Glomerular endothelial cell (primary cell): ENCODE measurements around the gene CTAG2. TPM values are rescaled to one million over a fixed set of nuclear protein-coding genes. Genes with fewer than 3 reads are reported as not detected.
"Not testable (repeated sequence)": the region's sequence is repeated elsewhere in the genome, so short reads cannot be mapped to it uniquely, and the experiment has no call there.

Source experiments
- DNase-seq: peaks from one replicate; pipeline ENCODE4 v3.0.0-alpha.2; 2011; ENCODE audit warnings: low read depth, low spot score; ENCODE audit errors: extremely low read depth
- total RNA-seq: library from RNA; depleted of rRNA; stranded (reverse); fragments of >200 nt; gene quantifications from 2 replicates; pipeline ENCODE4 v1.2.3, GENCODE V29; 2015

Gene CTAG2
- total RNA-seq, 1 donor from 2014 or later: not detected

DNA sequence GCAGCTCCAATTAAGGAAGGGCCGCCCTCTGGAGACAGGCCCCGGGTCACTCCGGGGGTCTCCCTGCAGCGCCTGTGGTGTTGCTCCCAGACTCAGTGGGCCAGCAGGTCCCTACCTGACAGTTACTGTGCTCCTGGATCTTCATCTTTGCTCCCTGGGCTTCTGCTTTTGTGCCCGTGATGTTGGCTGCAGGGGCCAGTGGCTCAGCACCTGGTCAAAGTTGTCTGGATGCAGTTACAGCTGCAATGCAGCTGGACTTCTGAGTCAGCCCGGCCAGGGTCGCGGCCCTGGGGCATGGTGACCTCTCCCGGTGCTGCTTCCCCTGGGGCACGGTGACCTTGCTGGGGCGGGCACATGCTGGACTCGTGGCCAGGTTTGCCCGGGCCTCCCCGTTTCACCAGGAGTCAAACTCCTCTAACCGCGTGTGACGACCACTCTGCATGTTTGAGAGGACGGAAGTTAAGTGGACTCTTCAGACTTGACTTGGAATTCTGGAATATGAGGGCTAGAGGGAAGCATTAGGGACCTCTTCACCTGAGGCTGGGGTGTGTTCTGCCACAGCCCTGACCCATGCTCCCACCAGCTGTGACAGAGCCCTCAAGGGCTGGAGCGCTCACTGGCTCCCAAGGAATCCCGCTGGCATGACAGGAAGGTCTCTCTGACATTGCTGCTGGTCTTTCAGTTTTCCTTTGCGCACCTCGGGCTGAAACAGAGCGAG is 3.7 kb downstream of the CTAG2 start:
- DNase-seq: no peak

DNA sequence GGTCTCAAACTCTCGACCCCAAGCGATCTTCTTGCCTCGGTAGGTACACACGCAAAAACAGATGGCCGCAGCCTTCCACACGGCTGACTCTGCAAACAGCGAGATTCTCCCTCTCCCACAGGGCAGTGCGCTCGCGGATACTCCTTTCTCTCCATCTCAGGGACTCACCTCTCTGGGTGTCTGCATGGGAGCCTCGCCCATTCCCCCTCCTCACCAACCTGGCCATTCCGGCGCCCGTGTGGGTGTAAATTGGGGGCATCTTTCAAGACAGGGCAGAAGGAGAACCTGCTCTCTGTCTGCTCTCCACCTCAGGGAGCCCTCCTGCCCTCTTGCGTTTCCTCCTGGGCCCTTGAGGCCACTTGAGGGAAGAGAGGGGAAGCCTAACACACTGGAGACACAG is 4.4 kb downstream of the CTAG2 start:
- DNase-seq: no peak

GRCh38 chrX:154645745-154646378 is 7.5 kb downstream of the CTAG2 start:
- DNase-seq: not testable (repeated sequence)

DNA sequence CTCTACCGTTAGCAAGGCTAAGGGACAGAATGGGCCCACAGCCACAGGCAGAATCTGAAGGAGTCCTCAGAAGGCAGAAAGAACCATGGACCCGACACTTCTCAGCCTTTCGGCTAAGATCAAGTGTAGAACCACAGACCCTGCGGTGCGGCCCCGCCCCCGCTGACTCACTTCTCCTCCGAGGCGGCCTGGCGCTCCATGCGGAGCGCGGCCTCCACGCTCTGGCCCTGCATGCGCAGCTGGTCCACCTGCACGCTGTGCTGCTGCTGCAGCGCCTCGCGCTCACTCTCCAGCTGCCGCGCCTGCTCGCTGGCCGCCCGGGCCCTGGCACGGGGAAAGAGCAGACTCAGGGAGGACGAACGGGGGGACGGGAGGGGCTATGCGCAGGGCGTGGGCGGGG is 9.7 kb downstream of the CTAG2 start:
- not testable (repeated sequence) for DNase-seq

- not testable (repeated sequence) for DNase-seq
These were observed 11.6 kb downstream of the CTAG2 start for GRCh38 chrX:154641740-154642139.

DNA sequence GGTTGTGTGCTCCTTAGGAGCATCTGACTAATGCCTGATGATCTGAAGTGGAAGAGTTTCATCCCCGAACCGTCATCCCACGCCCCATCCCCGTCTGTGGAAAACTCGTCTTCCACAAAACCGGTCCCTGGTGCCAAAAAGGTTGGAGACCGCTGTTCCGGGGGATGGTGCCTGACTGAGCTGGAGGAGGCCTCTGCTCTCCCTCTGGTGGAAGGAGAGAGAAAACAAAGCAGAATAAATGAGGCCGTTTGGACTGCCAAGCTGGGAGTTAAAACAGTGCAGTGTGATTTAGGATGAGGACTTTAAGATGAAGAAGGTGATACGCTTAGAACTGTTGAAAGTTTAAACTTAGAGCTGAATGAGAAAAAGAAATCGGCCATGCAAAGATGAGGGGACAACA is 19.7 kb downstream of the CTAG2 start:
- not testable (repeated sequence) for DNase-seq

DNA sequence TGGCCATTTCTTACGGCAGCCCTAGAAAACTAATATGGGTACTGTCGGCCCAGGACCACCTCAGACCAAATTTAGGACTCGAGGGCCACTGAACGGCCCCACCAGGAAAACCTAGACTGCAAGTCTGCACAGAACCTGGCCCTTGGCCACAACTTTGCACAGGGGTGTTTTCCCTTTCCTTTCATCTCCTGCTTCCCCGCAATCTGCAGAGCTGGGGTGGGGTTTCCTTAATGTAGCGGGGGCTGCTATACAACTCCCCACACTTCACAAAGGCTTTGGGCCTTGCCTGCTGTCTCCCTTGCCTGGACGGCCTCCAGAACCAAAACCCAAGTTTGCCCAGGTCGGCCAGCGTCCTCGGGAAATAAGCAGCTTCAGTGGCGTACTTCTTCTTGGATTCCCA is 22.4 kb downstream of the CTAG2 start:
- DNase-seq: not testable (repeated sequence)

GRCh38 chrX:154628960-154629359 is 24.4 kb downstream of the CTAG2 start:
- DNase-seq: not testable (repeated sequence)

DNA sequence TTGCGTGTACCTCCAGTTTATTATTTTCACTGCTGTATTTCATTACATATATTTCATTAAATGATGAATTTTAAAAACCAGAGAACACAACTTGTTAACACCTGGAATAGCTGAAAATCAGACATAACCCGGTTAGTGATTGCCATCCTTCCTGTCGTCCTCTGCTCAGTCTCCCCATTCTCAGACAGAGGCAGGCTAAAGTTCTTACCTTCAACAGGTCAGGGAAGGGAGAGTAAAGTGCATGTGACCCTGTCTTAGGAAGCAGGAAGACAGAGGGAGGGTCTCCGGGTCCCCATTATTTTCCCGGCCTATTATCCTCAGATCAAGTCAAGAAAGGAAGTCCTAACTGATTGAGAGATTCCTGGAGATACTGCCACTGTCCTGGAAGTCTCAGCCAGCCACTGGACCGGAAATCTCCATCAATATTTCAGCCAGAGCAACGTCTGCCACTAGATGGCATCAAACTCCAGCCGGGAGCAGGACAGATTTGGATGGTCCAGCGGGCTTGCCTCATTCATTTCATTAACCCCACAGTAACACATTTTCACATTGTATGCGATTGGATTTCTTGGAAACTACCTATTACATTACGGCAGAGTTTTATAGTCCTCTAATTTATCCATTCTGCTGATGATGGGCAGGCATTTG is 32.5 kb downstream of the CTAG2 start:
- not testable (repeated sequence) for DNase-seq

DNA sequence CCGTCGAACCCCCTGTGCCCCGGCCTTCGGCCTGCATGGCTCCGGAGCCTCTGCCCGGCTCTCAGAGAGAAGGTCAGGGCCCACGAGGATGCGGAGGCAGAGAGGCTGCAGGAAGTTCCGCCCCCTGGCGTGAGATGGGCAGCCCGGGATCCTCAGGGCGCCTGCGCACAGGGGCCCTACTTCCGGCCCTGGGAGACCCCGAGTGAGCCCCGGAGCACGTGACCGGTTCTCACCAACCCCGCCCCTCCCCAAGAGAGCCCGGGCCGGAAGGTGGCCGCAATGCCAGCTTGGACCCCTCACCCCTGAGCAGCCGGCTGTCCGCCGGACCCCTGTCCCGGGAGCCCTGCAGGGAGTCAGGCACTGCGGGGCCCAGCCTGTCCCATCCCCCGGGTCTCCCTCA is 34.2 kb downstream of the CTAG2 start, which contains the start of gene CTAG1B:
TSS of gene CTAG1B (minus strand) at position 101 of the 400 bp plus-strand sequence. CDS start at position 37, 64 bp downstream.
- not testable (repeated sequence) for DNase-seq

GRCh38 chrX:154613586-154613985 is 39.8 kb downstream of the CTAG2 start:
- not testable (repeated sequence) for DNase-seq

GRCh38 chrX:154611146-154611545 is 42.2 kb downstream of the CTAG2 start:
- DNase-seq: not testable (repeated sequence)

- not testable (repeated sequence) for DNase-seq
These were observed 44.6 kb downstream of the CTAG2 start for GRCh38 chrX:154608823-154609222.

DNA sequence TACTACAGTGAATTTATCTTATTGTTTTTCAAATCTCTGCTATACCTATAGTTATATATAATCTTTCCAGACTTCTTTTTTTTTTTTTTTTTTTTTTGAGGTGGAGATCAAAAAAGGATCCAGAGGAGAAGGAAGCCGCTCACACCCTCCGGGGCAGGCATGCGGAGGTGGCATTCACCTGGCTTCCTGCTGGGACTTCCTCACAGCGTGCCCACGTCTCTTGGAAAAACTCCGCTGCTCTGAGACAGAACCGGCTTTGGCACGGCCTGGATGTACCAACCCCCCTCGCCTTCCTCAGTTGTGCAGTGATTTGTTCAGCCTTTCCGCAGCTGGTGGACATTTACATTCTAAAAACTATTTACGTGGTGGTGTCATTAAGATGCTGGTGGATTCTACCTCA is 45.4 kb downstream of the CTAG2 start:
- DNase-seq: not testable (repeated sequence)

GRCh38 chrX:154607370-154607769 is 46.0 kb downstream of the CTAG2 start:
- DNase-seq: no peak

DNA sequence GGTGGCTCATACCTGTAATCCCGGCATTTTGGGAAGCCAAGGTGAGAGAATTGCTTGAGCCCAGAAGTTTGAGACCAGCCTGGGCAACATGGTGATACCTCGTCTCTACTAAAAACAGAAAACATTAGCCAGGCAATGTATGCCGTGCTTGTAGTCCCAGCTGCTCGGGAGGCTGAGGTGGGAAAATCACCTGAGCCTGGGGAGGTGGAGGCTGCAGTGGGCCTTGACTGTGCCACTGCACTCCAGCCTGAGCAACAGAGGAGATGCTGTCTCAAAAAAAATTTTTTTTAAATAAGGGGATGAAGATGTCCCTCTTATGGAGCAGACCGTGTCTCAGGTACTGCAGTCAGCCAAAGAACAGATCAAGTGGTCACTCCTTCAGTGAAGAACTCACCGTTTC is 47.8 kb downstream of the CTAG2 start:
- no peak for DNase-seq

- DNase-seq: no peak
These were observed 49.6 kb downstream of the CTAG2 start for GRCh38 chrX:154603438-154604430.

GRCh38 chrX:154602766-154603437 is 50.5 kb downstream of the CTAG2 start:
- DNase-seq: no peak

DNA sequence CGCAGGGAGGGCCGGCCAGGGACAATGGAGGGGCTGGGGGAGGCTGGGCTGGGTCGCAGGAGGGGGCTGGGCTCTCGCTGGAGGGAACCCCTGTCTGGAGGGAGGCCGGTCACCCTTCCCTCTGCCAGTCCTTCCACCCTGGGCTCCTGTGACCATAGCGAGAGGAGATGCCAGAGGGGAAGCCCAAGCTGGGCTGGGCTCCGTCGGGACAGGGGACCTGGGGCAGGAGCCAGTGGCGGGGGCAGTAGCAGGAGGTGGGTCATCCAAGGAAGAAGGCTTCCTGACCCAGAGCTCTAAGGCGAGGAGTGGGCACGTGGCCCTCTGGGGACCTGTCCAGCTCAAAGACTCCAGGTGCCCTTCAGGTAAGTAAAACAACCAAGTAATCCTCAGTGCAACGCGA is 51.2 kb downstream of the CTAG2 start:
- DNase-seq: no peak
